Erythroblast (primary cell): ENCODE measurements around the gene BOLA3.

Source experiments
- GATA1 ChIP-seq: IDR thresholded peaks from 2 replicates; pipeline ENCODE4 v1.6.1; 2011; ENCODE audit warnings: low read depth, mild to moderate bottlenecking, control low read depth, low read length, moderate library complexity
- POLR2A ChIP-seq: IDR thresholded peaks from 2 replicates; pipeline ENCODE4 v1.6.1; 2011; ENCODE audit warnings: mild to moderate bottlenecking, low read length

GRCh38 chr2:74191596-74192380 is 44.1 kb upstream of the BOLA3 start:
- TF ChIP-seq POLR2A (no peak), GATA1 (no peak)
